SK-N-MC (cell line): Measurements from ENCODE around the gene CD4.

Experiments used
- EZH2 ChIP-seq: fragments of 200-600 bp; sonication (generic); IDR thresholded peaks from one replicate; pipeline ENCODE4 v1.6.1; 2017; ENCODE audit warnings: antibody characterized with exemption
- POLR2AphosphoS5 ChIP-seq: IDR thresholded peaks from 2 replicates; pipeline ENCODE4 v1.6.1; 2012; ENCODE audit warnings: mild to moderate bottlenecking, low read depth, low read length, borderline replicate concordance

DNA sequence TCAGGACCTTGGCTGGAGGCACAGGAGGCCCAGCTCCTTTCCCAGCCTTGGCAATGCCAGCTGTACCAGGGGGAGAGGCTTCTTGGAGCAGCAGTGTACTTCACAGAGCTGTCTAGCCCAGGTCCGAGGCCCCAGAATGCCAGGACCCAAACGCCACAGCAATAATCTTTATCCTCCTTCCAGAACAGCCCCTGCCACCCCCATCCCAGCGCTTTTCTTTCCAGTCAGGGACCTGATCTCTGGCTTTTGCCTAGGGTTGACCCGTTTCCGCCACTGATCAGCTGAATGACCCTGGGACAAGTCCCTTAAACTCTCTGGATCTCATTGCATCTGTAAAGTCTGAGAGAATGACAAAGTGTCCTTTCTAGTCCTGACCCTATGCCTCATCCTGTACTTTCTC lies 11.9 kb upstream of the CD4 start:
- TF ChIP-seq EZH2 (no peak), POLR2AphosphoS5 (no peak)
